ENCODE measurements around the gene PIP4K2B.

GRCh38 chr17:38815576-38816193, 16.3 kb upstream of the PIP4K2B start:
- TF ChIP-seq POLR2AphosphoS5 (IDR thresholded peaks at IDR 0.05) = no peak
- no peak for TF ChIP-seq POLR2A (IDR thresholded peaks at IDR 0.05)

Measured in sigmoid colon (tissue), 4 donors.